GM12891 (cell line): ENCODE measurements around the gene IQCE.
"Not testable (repeated sequence)": the region's sequence is repeated elsewhere in the genome, so short reads cannot be mapped to it uniquely, and the experiment has no call there.

Experiments used
- DNase-seq: peaks from one replicate; pipeline ENCODE4 v3.0.0; 2011; ENCODE audit warnings: low spot score; ENCODE audit not compliant: insufficient read length
- FAIRE-seq: peaks from 2 replicates; lab custom pipeline; 2011; peaks lifted over from hg19 to GRCh38; lab: Jason Lieb, UNC
- PAX5 ChIP-seq: IDR thresholded peaks from 2 replicates; pipeline ENCODE4 v1.6.1; 2011; ENCODE audit warnings: low read length, moderate library complexity, mild to moderate bottlenecking; ENCODE audit not compliant: insufficient read depth, severe bottlenecking
- POLR2A ChIP-seq: IDR thresholded peaks from 2 replicates; pipeline ENCODE4 v1.6.1; 2011; ENCODE audit warnings: low read depth, low read length, control low read depth
- POLR2AphosphoS5 ChIP-seq: IDR thresholded peaks from 2 replicates; pipeline ENCODE4 v1.6.1; 2011; ENCODE audit warnings: low read depth, low read length, control low read depth
- POU2F2 ChIP-seq: IDR thresholded peaks from 2 replicates; pipeline ENCODE4 v1.6.1; 2011; ENCODE audit warnings: low read depth, mild to moderate bottlenecking, control low read depth, low read length, moderate library complexity
- SPI1 ChIP-seq: IDR thresholded peaks from 2 replicates; pipeline ENCODE4 v1.6.1; 2011; ENCODE audit warnings: low read depth, low read length, control low read depth
- TAF1 ChIP-seq: IDR thresholded peaks from 2 replicates; pipeline ENCODE4 v1.6.1; 2011; ENCODE audit warnings: low read depth, low read length, control low read depth

The IQCE gene

GRCh38 chr7:2605608-2606538 lies 47.1 kb downstream of the IQCE start:
- no peak for DNase-seq
- TF ChIP-seq POLR2A (no peak), POLR2AphosphoS5 (no peak), POU2F2 (no peak), PAX5 (no peak), SPI1 (no peak), TAF1 (no peak)
- no peak for FAIRE-seq

- DNase-seq, result no peak
- TF ChIP-seq POU2F2 (no peak), POLR2AphosphoS5 (no peak)
- no peak for FAIRE-seq
These were observed 47.8 kb downstream of the IQCE start for GRCh38 chr7:2606539-2606936.

DNA sequence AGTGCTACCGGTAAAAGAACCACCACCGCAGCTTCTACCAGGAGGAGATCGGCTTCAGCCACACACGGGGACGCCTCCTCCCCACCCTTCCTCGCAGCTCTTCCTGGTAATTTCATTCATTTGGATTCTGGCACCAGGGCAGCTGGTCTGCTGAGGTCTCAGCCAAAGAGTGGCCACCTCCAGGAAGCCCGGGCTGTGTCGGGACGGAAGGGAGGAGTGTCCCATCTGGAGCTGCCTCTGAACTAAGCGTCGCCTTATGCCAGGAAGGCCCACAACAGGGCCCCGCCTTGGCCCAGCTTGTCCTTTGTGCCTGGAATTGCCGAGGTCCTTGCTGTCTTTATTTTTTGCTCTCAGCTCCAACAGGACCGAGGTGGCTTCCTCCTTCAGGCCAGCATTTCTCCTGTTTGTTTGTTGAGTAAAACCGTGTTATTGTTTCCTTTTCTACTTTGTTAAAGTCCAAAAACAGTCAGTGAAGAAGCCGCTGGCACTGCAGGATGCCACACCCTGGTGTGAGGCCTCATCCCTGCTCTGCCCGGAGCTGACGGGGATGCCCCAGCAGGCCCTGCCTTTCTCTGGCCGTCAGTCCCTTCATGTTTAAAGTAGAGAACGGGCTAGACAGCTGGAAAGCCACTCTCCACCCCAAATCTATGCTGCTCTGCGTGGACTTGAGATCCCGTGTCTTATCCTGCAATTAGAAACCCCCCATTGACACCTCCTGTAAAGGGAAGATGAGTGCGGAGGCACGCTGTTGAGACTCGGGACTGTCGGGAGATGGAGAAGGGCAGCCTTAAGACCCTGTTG lies 48.5 kb downstream of the IQCE start:
- DNase-seq (no peak), FAIRE-seq (no peak)
- TF ChIP-seq SPI1, result no peak
- no peak for TF ChIP-seq POLR2AphosphoS5
- no peak for TF ChIP-seq PAX5
- no peak for TF ChIP-seq POU2F2
- no peak for TF ChIP-seq POLR2A
- TF ChIP-seq TAF1, result no peak

- TF ChIP-seq PAX5 (no peak), TAF1 (no peak), POLR2A (no peak), SPI1 (no peak), POU2F2 (no peak), POLR2AphosphoS5 (no peak)
- FAIRE-seq, result no peak
- DNase-seq, result no peak
These were observed 49.4 kb downstream of the IQCE start for GRCh38 chr7:2607923-2608904.

DNA sequence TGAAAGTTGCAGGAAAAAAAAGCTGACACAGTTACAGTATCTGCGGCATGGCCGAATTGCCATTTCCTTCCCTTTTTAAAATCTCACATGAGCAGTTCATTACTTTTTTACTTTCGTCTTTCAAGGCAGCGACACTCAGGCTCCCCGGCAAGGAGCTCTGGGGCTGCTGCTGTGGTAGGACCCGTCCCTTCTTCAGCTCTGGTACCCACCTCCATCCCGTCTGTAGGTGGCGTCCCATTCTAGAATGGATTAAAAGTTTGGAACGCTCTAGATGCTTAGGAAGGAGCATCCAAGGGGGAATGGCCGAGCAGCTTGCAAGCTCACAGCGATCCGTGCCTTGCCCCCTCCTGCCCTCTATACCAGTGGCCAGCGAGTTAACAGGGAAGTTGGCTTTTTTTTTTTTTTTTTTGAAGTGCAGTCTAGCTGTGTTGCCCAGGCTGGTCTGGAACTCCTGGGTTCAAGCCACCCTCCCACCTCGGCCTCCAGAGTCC lies 50.2 kb downstream of the IQCE start:
- TF ChIP-seq POLR2A (no peak), POLR2AphosphoS5 (no peak), POU2F2 (no peak), SPI1 (no peak), PAX5 (no peak), TAF1 (no peak)
- FAIRE-seq (peak; percentile 85), DNase-seq (peak; percentile 74)

- FAIRE-seq, DNase-seq: not testable (repeated sequence)
These were observed 50.9 kb downstream of the IQCE start for GRCh38 chr7:2609646-2610045.

- DNase-seq, result no peak
- no peak for TF ChIP-seq SPI1
- TF ChIP-seq TAF1, result no peak
- TF ChIP-seq POU2F2, result no peak
- TF ChIP-seq POLR2AphosphoS5, result no peak
- no peak for TF ChIP-seq POLR2A
- no peak for TF ChIP-seq PAX5
- no peak for FAIRE-seq
These were observed 51.7 kb downstream of the IQCE start for GRCh38 chr7:2610466-2610865.

GRCh38 chr7:2610898-2611297 lies 52.1 kb downstream of the IQCE start:
- DNase-seq, result no peak
- FAIRE-seq, result no peak
- no peak for TF ChIP-seq SPI1
- TF ChIP-seq TAF1, result no peak
- no peak for TF ChIP-seq POU2F2
- TF ChIP-seq POLR2AphosphoS5, result no peak
- no peak for TF ChIP-seq POLR2A
- TF ChIP-seq PAX5, result no peak

DNA sequence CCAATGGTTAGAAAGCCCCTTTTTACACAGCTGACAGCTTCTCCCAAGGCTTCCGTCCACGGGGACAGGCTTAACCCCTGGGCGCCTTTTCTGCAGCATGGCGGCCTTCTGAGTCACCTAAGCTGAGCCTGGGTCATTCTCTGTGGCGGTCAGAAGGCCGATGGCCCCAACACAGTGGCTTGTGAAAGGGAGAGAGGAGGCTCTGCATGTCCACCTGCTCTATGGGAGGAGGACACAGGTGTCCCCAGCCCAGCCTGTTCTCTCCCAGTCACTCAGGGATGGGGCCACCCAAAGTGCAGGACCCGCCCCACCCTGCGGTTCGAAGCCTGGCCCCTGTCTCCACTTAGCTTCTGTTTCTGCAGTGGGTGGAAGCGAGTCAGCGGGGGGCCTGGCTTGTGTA lies 52.6 kb downstream of the IQCE start:
- TF ChIP-seq PAX5 (no peak), POLR2A (no peak), POLR2AphosphoS5 (no peak), POU2F2 (no peak), TAF1 (no peak), SPI1 (no peak)
- no peak for FAIRE-seq
- no peak for DNase-seq
